Dedifferentiated amniotic fluid mesenchymal stem cell (primary cell): Measurements from ENCODE around the gene DAD1.
"Not testable (repeated sequence)": the region's sequence is repeated elsewhere in the genome, so short reads cannot be mapped to it uniquely, and the experiment has no call there.

Source experiments
- DNase-seq: peaks from one replicate; pipeline ENCODE4 v3.0.0-alpha.2; 2016; ENCODE audit errors: extremely low spot score

Gene DAD1

GRCh38 chr14:22589096-22589839 is at the start of gene DAD1:
Gene DAD1, minus strand, starts transcription at chr14:22589224. Its CDS starts 67 bp downstream, at chr14:22589157.
- peak; percentile 100 for DNase-seq

GRCh38 chr14:22635980-22636379 is 47.0 kb upstream of the DAD1 start:
- DNase-seq, result not testable (repeated sequence)

GRCh38 chr14:22634233-22634900 is 45.3 kb upstream of the DAD1 start:
- no peak for DNase-seq

- no peak for DNase-seq
Measured at GRCh38 chr14:22630486-22630885, 41.5 kb upstream of the DAD1 start.

- DNase-seq, result no peak
Measured at GRCh38 chr14:22630066-22630465, 41.0 kb upstream of the DAD1 start.

- DNase-seq, result no peak
Measured at GRCh38 chr14:22629361-22629760, 40.3 kb upstream of the DAD1 start.

- no peak for DNase-seq
Measured at GRCh38 chr14:22627506-22628263, 38.7 kb upstream of the DAD1 start.

GRCh38 chr14:22626590-22626989 is 37.6 kb upstream of the DAD1 start:
- no peak for DNase-seq

- no peak for DNase-seq
Measured at GRCh38 chr14:22623047-22623446, 34.0 kb upstream of the DAD1 start.

- peak; percentile 36 for DNase-seq
Measured at GRCh38 chr14:22622255-22622654, 33.2 kb upstream of the DAD1 start.

- not testable (repeated sequence) for DNase-seq
Measured at GRCh38 chr14:22615765-22616164, 26.7 kb upstream of the DAD1 start.

- DNase-seq, result peak; percentile 82
Measured at GRCh38 chr14:22614240-22614799, 25.3 kb upstream of the DAD1 start.

GRCh38 chr14:22613736-22614239 is 24.8 kb upstream of the DAD1 start:
- DNase-seq, result no peak

- DNase-seq, result no peak
Measured at GRCh38 chr14:22613106-22613695, 24.2 kb upstream of the DAD1 start.

- no peak for DNase-seq
Measured at GRCh38 chr14:22610931-22611330, 21.9 kb upstream of the DAD1 start.

GRCh38 chr14:22607291-22607690 is 18.3 kb upstream of the DAD1 start:
- DNase-seq, result no peak

GRCh38 chr14:22606380-22606779 is 17.4 kb upstream of the DAD1 start:
- no peak for DNase-seq

GRCh38 chr14:22602862-22603261 is 13.8 kb upstream of the DAD1 start:
- no peak for DNase-seq

GRCh38 chr14:22601996-22602395 is 13.0 kb upstream of the DAD1 start:
- no peak for DNase-seq

- no peak for DNase-seq
Measured at GRCh38 chr14:22601456-22601855, 12.4 kb upstream of the DAD1 start.

- no peak for DNase-seq
Measured at GRCh38 chr14:22600027-22600426, 11.0 kb upstream of the DAD1 start.

GRCh38 chr14:22599349-22599748 is 10.3 kb upstream of the DAD1 start:
- no peak for DNase-seq
